Spinal cord (tissue), 10 donors: ENCODE results near the gene SEMA4C. TPM values are rescaled to one million over a fixed set of nuclear protein-coding genes. Genes with fewer than 3 reads are reported as not detected.
A peak's percentile ranks its signal among the peaks of the same experiment; 100 is the strongest.

Source experiments
- DNase-seq, 6 donors: peaks; one replicate each; pipeline versions ENCODE4 v3.0.0 to v3.0.0-alpha.2; 2013 to 2015; ENCODE audit warnings: low spot score in 6 of 6, low read depth in 4 of 6
- H3K27ac ChIP-seq: one replicate; pipeline ENCODE4 v1.5.1; 2013; ENCODE audit warnings: low read depth, low read length, control low read depth
- H3K27me3 ChIP-seq: one replicate; pipeline ENCODE4 v1.6.1; 2013; ENCODE audit warnings: low read length; ENCODE audit not compliant: control insufficient read depth, insufficient read depth
- H3K36me3 ChIP-seq: one replicate; pipeline ENCODE4 v1.6.1; 2013; ENCODE audit warnings: low read length; ENCODE audit not compliant: control insufficient read depth, insufficient read depth
- H3K4me1 ChIP-seq: one replicate; pipeline ENCODE4 v1.6.1; 2013; ENCODE audit warnings: low read length; ENCODE audit not compliant: control insufficient read depth, insufficient read depth
- H3K4me3 ChIP-seq: one replicate; pipeline ENCODE4 v1.5.1; 2013; ENCODE audit warnings: low read depth, low read length, control low read depth
- H3K9me3 ChIP-seq: one replicate; pipeline ENCODE4 v1.6.1; 2013; ENCODE audit warnings: low read length; ENCODE audit not compliant: control insufficient read depth, insufficient read depth
- WGBS: methylation state at CpG from one replicate; pipeline ENCODE4 v1.1.5; 2013; ENCODE audit warnings: missing lambda C conversion rate; ENCODE audit not compliant: insufficient coverage; 5-methylcytosine and 5-hydroxymethylcytosine counted together
- long read RNA-seq, 4 donors: transcript quantifications; one replicate each; lab custom pipeline, GENCODE V29; 2026
- polyA plus RNA-seq, 2 donors: library from polyadenylated mRNA; unstranded; fragments of 120-200 nt; gene quantifications; one replicate each; pipeline ENCODE4 v1.2.1, GENCODE V29; 2013; ENCODE audit not compliant: insufficient read length in 2 of 2
- total RNA-seq, 2 donors: library from RNA; depleted of rRNA in 1 of 2; stranded (reverse); fragments of 120-200 nt in 1 of 2; fragments of >200 nt in 1 of 2; gene quantifications; one replicate each; pipeline versions ENCODE4 v1.2.3 to v1.2.4, GENCODE V29; 2013 to 2014
- donor health status: healthy.

SEMA4C gene, protein sequence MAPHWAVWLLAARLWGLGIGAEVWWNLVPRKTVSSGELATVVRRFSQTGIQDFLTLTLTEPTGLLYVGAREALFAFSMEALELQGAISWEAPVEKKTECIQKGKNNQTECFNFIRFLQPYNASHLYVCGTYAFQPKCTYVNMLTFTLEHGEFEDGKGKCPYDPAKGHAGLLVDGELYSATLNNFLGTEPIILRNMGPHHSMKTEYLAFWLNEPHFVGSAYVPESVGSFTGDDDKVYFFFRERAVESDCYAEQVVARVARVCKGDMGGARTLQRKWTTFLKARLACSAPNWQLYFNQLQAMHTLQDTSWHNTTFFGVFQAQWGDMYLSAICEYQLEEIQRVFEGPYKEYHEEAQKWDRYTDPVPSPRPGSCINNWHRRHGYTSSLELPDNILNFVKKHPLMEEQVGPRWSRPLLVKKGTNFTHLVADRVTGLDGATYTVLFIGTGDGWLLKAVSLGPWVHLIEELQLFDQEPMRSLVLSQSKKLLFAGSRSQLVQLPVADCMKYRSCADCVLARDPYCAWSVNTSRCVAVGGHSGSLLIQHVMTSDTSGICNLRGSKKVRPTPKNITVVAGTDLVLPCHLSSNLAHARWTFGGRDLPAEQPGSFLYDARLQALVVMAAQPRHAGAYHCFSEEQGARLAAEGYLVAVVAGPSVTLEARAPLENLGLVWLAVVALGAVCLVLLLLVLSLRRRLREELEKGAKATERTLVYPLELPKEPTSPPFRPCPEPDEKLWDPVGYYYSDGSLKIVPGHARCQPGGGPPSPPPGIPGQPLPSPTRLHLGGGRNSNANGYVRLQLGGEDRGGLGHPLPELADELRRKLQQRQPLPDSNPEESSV
- total RNA-seq (10 to 100 TPM; 35.9 to 42.9 TPM), polyA plus RNA-seq (10 to 100 TPM; 71.8 to 84.0 TPM)
- long read RNA-seq, donor 1, partial matches to known transcripts: 5 of 14 reads
- long read RNA-seq, donor 1, other reads (novel, unspliced or antisense): 0 of 14 reads
- long read RNA-seq, donor 2, partial matches to known transcripts: 0 of 2 reads
- long read RNA-seq, donor 2, other reads (novel, unspliced or antisense): 0 of 2 reads
- long read RNA-seq, donor 3: 0 reads
- long read RNA-seq, donor 4, partial matches to known transcripts: 10 of 13 reads
- long read RNA-seq, donor 4, other reads (novel, unspliced or antisense): 0 of 13 reads

DNA sequence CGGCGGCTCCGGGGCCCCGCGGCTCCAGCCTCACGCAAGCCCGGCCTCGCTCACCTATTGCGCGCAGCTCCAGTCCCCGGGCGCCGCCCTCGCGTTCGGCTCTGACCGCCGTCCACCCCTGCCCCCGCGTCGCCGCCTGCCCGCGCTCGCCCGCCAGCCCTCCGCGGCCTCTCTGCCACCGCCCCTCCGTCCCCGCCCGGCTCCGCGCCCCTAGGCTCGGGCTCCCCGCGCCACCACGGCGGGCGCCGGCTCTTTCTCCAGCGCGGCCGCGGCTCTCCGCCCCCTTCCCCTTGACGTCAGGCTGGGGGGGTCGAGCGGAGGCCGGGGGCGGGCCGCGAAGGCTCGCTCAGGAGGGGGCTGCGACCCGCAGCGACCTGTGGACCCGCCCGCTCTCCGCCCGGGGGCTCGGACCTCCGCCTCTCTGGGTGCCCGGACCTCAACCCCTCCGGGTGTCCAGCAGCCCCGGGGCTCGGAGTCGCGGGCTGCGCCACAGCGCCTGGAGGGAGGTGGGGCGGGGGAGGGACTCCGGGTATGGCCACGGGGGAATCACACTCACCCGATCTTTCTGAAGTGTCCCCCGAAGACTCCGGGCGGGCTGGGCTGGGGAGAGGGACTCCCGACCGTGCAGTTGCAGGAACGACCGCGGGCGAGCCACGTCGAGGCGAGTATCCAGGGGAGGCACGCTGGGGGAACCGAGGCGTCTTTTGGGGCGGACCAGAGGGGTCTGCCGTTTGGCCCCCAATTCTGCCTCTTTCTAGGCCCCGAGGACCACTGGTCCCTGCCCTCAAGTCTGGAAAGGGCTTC, at the start of gene SEMA4C:
Gene SEMA4C, minus strand, starts transcription at position 259 of the 804 bp plus-strand sequence. CDS start 2,194 bp downstream, outside the sequence.
- Histone ChIP-seq H3K4me3 (peak within 1 kb of the TSS; percentile 77), H3K4me1 (peaks cover 72% of the 10 kb centered on the region), H3K36me3 (peaks cover 33% of the 10 kb centered on the region), H3K27ac (peak within 1 kb of the TSS; percentile 97), H3K27me3 (no peaks in the 10 kb centered on the region), H3K9me3 (no peaks in the 10 kb centered on the region)
- under 1% methylated on average over 86 of the region's 93 CpGs for WGBS
- peak in 3 of 6 donors; percentile 54 to 90 (median 87) for DNase-seq

DNA sequence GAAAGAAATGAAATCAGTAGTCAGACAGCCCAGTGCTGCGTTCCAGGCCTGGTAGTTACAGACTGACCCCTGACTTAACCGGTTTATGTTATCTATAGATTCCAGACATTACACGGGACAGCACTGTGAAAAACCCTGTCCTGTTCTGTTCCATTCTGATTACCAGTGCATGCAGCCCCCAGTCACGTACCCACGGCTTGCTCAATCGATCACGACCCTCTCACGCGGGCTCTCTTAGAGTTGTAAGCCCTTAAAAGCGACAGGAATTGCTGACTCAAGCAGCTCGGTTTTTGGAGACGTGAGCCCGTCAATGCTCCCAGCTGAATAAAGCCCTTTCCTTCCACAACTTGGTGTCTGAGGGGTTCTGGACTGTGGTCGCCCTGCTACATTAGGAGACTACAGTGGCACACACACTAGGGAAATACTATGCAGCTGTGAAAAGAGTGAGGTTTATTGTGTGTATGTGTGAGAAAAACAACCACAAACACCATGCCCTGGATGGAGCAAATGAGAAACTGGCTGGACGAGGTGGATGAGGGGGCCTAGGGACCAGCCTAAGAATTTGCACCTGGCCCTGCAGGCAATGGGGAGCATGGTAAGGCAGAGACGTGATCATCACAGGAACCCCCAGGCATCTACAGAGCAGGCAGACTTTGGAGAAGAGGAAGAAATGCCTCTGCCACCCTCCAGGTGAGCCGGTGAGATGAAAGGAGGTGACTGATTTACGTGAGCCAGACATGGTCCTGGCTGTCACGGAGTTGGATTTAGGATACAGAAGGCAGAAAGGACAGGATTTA, 49.1 kb upstream of the SEMA4C start:
- no peak overlapping the region for H3K27ac ChIP-seq
- WGBS: 93% methylated on average over 14 of the region's 19 CpGs

DNA sequence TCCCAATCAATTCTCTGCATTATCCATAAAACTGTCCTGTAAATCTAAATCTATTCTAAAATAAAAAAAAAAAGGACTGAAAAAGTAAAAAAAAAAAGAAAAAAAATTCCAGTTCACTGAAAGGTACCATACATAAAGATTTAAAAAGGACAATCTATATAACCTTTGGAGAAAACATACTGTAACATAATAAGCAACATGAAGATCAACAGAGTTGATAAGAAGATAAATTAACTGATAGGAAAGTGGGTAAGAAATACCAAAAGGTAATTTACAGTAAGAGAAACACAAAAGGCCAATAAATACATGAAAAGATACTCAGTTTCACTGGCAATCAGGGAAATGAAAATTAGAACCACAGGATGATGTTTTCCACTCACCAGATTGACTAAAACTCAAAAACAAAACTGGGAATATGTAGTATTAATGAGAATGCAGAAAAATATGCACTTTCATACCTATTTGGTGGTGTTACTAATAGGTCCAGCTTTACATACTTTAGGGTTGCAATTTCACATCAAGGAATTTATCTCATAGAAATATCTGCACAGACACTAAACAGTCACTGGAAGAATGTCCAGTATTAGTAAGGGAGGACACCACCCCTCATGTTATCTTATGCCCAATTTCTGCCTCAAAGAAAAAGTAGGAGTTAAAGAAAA, 48.3 kb upstream of the SEMA4C start:
- Histone ChIP-seq H3K4me3 (no peak overlapping the region), H3K27me3 (no peaks in the 10 kb centered on the region), H3K36me3 (no peaks in the 10 kb centered on the region), H3K4me1 (peaks cover 27% of the 10 kb centered on the region), H3K27ac (no peak overlapping the region), H3K9me3 (no peaks in the 10 kb centered on the region)
- no peak for DNase-seq

More for the DNA sequence above, 49.1 kb upstream of the SEMA4C start:
- no peak overlapping the region for H3K4me3 ChIP-seq
- no peaks in the 10 kb centered on the region for H3K9me3 ChIP-seq
- peaks cover 24% of the 10 kb centered on the region for H3K4me1 ChIP-seq
- no peaks in the 10 kb centered on the region for H3K36me3 ChIP-seq
- no peak for DNase-seq
- no peaks in the 10 kb centered on the region for H3K27me3 ChIP-seq

DNA sequence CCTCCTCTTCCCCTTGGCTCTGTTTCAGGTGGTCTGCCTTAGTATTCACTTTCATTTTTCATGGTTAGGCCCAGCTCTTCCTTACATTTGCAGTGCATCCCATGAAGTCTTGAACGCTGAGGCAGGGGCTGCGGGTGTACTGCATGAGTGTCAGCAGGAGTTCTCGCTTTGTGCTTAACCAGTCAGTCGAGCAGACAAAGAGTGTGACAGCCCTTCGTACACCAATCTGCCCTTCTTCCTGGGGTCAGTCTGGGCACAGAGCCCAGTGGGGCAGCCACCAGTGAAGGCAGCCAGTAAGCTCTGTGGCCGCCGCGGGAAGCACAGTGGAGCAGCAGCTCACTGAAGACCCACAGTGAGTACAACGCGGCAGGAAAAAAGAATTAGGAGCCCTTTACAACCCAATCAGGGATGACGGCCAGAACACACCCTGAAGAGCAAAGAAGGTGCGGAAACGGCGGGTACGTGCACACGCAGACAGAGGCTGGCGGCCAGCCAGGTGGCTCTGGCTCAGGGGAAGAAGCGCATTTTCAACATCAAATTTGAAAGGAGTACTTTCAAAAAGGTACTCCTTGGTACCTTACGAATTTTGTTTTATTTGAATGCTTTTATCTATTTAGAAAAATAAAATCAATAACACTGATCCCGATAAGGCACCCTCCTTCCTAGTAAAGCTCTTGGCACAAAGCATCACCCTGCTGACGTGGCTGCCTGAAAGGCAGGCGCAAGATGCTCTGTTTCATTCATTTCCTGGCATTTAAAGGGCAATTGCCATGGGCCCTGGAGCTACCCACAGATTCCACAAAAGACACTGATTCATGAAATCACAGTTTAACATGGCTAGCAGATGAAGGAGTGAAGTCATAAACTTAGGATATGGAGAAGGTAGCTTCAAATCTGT, 47.0 kb upstream of the SEMA4C start:
- Histone ChIP-seq H3K27ac (no peak overlapping the region), H3K36me3 (no peaks in the 10 kb centered on the region), H3K9me3 (no peaks in the 10 kb centered on the region), H3K27me3 (no peaks in the 10 kb centered on the region), H3K4me1 (peaks cover 40% of the 10 kb centered on the region), H3K4me3 (no peak overlapping the region)
- WGBS: 52% methylated on average over 12 of the region's 22 CpGs
- peak in 2 of 6 donors; percentile 22 to 47 for DNase-seq

DNA sequence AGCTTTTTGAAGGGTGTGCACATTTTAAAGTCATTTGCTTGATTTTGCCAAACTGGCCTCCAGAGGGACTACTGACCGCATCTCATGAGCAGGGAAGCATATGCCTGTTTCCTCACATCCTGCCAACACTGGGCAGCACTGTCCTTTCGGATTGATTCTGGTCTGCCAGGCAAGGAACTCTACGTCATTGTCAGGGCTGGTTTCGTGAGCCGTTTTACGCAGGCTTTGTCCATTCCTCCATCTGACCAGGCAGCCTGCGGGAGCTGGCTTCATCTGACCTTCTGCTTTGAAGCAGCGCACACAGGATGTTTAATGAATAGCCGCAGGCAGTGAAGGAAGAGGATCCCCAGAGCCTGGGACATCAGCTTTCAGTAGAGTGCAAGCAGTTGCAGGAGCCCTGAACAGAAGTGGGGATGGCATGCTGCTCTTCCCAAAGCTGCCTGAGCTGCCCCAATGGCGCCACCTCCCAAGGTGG, 46.3 kb upstream of the SEMA4C start:
- H3K27ac ChIP-seq: no peak overlapping the region

DNA sequence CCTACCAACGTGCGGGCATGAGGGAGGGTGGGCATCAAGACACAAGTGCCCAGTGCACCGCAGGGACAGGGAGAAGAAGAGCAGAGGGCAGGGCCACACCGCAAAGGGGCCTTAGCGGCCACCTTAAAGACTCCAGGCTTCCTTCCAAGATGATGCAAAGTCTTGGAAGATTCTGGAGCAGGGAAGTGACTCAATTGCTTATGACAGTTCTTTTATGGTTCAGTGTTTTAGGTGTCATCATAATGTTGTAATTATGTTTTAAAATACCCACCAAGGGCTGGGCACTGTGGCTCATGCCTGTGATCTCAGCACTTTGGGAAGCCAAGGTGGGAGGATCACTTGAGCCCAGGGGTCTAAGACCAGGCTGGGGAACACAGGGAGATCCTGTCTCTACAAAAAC, 44.5 kb upstream of the SEMA4C start:
- H3K4me3 ChIP-seq: no peak overlapping the region
- no peaks in the 10 kb centered on the region for H3K27me3 ChIP-seq
- 84% methylated on average over 5 of the region's 5 CpGs for WGBS
- H3K4me1 ChIP-seq: peaks cover 45% of the 10 kb centered on the region
- no peak for DNase-seq
- no peaks in the 10 kb centered on the region for H3K36me3 ChIP-seq
- no peak overlapping the region for H3K27ac ChIP-seq
- no peaks in the 10 kb centered on the region for H3K9me3 ChIP-seq

More for the DNA sequence above, 46.3 kb upstream of the SEMA4C start:
- 40% methylated on average over 9 of the region's 10 CpGs for WGBS
- DNase-seq: peak in 2 of 6 donors; percentile 49 to 52
- H3K27me3 ChIP-seq: no peaks in the 10 kb centered on the region
- H3K36me3 ChIP-seq: no peaks in the 10 kb centered on the region
- no peak overlapping the region for H3K4me3 ChIP-seq
- H3K4me1 ChIP-seq: peaks cover 46% of the 10 kb centered on the region
- H3K9me3 ChIP-seq: no peaks in the 10 kb centered on the region

DNA sequence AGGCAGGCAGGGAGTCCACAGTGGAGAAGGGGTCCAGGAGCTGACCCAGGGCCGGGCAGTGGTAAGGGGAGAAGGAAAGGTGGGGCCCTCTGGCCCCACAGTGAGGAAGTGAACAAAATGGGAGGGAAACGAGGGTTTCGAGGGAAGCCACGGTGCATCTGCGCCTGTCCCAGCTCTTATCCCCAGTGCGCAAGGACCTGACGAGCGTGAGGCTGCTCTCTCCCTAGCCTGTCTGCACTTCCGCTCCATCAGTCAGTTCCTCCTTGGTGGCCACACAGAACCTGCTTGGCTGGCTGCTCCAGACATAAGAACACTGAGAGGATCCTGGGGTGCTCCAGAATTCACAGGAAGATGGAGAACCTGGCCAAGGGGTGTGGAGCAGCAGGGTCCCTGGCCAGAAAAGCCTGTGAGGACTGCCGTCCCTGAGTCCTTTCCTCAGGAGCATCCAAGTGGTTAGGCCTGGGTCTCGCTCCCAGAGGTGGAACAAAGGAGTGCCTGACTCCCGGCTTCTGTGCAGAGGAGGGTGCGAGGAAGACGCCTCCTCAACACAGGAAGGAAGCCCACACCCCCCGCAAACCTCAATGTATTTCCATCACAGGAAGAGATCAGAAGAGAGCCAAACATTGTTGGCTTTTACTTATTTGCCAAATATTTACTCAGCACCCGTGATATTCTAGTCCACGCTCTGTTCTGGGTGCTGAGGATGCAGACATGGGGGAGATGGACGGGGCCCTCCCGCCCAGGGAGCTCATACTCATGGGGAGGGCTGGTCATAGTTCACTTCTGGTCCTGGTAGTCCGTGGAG, 43.7 kb upstream of the SEMA4C start:
- H3K4me3 ChIP-seq: no peak overlapping the region
- no peak for DNase-seq
- H3K9me3 ChIP-seq: no peaks in the 10 kb centered on the region
- no peaks in the 10 kb centered on the region for H3K27me3 ChIP-seq
- 80% methylated on average over 13 of the region's 20 CpGs for WGBS
- H3K4me1 ChIP-seq: peaks cover 47% of the 10 kb centered on the region
- no peaks in the 10 kb centered on the region for H3K36me3 ChIP-seq
- no peak overlapping the region for H3K27ac ChIP-seq
